Osteocyte (in vitro differentiated cells): ENCODE results near the gene AATK. TPM values are rescaled to one million over a fixed set of nuclear protein-coding genes. Genes with fewer than 3 reads are reported as not detected.

ENCODE experiments used
- DNase-seq: peaks from one replicate; pipeline ENCODE4 v3.0.0; 2021; ENCODE audit warnings: mixed read lengths; ENCODE audit not compliant: unreplicated experiment; ENCODE audit errors: extremely low spot score
- H3K27ac Mint-ChIP-seq: one replicate; pipeline ENCODE4 v1.8.0; 2021; ENCODE audit warnings: mild to moderate bottlenecking, mixed read lengths; ENCODE audit not compliant: unreplicated experiment
- H3K27me3 Mint-ChIP-seq: one replicate; pipeline ENCODE4 v1.8.0; 2021; ENCODE audit warnings: mixed read lengths; ENCODE audit not compliant: unreplicated experiment
- H3K36me3 Mint-ChIP-seq: one replicate; pipeline ENCODE4 v1.8.0; 2021; ENCODE audit warnings: mixed read lengths; ENCODE audit not compliant: unreplicated experiment
- H3K4me1 Mint-ChIP-seq: one replicate; pipeline ENCODE4 v1.8.0; 2021; ENCODE audit warnings: mixed read lengths; ENCODE audit not compliant: unreplicated experiment
- H3K4me3 Mint-ChIP-seq: one replicate; pipeline ENCODE4 v1.8.0; 2021; ENCODE audit warnings: mild to moderate bottlenecking, moderate library complexity, mixed read lengths; ENCODE audit not compliant: unreplicated experiment
- H3K9me3 Mint-ChIP-seq: one replicate; pipeline ENCODE4 v1.8.0; 2021; ENCODE audit warnings: mixed read lengths; ENCODE audit not compliant: unreplicated experiment
- CTCF ChIP-seq: fragments of 200-600 bp; sonication (generic); IDR thresholded peaks from 2 replicates; pipeline ENCODE4 v1.5.0; 2021; ENCODE audit warnings: antibody characterized with exemption, mild to moderate bottlenecking, moderate library complexity
- total RNA-seq: library from RNA; stranded (reverse); gene quantifications from 2 replicates; pipeline ENCODE4 v1.2.1, GENCODE V29; 2021

AATK gene
- total RNA-seq, 1 donor from 2014 or later: not detected

- Mint-ChIP-seq H3K27me3 (no peaks in the 10 kb centered on the region), H3K9me3 (no peaks in the 10 kb centered on the region), H3K4me3 (no peak overlapping the region), H3K4me1 (peaks cover 3% of the 10 kb centered on the region), H3K27ac (no peak overlapping the region), H3K36me3 (no peaks in the 10 kb centered on the region)
- no peak for DNase-seq
- TF ChIP-seq CTCF: no peak
These were observed 43.1 kb upstream of the AATK start for GRCh38 chr17:81209141-81209540.

- H3K36me3 Mint-ChIP-seq: no peaks in the 10 kb centered on the region
- no peak overlapping the region for H3K4me3 Mint-ChIP-seq
- no peaks in the 10 kb centered on the region for H3K27me3 Mint-ChIP-seq
- DNase-seq: no peak
- TF ChIP-seq CTCF: no peak
- no peaks in the 10 kb centered on the region for H3K9me3 Mint-ChIP-seq
- H3K4me1 Mint-ChIP-seq: peaks cover 3% of the 10 kb centered on the region
- H3K27ac Mint-ChIP-seq: no peak overlapping the region
These were observed 42.6 kb upstream of the AATK start for GRCh38 chr17:81208651-81209050.

- no peaks in the 10 kb centered on the region for H3K9me3 Mint-ChIP-seq
- no peaks in the 10 kb centered on the region for H3K27me3 Mint-ChIP-seq
- DNase-seq: no peak
- H3K36me3 Mint-ChIP-seq: no peaks in the 10 kb centered on the region
- peaks cover 3% of the 10 kb centered on the region for H3K4me1 Mint-ChIP-seq
- H3K27ac Mint-ChIP-seq: no peak overlapping the region
- no peak for TF ChIP-seq CTCF
- H3K4me3 Mint-ChIP-seq: no peak overlapping the region
These were observed 41.9 kb upstream of the AATK start for GRCh38 chr17:81207610-81208581.

- no peak overlapping the region for H3K27ac Mint-ChIP-seq
- no peak for TF ChIP-seq CTCF
- no peak overlapping the region for H3K4me3 Mint-ChIP-seq
- H3K27me3 Mint-ChIP-seq: no peaks in the 10 kb centered on the region
- H3K36me3 Mint-ChIP-seq: no peaks in the 10 kb centered on the region
- peaks cover 3% of the 10 kb centered on the region for H3K4me1 Mint-ChIP-seq
- no peak for DNase-seq
- H3K9me3 Mint-ChIP-seq: no peaks in the 10 kb centered on the region
These were observed 40.6 kb upstream of the AATK start for GRCh38 chr17:81206657-81207056.

GRCh38 chr17:81206166-81206565 lies 40.1 kb upstream of the AATK start:
- H3K27ac Mint-ChIP-seq: no peak overlapping the region
- H3K4me3 Mint-ChIP-seq: no peak overlapping the region
- H3K27me3 Mint-ChIP-seq: no peaks in the 10 kb centered on the region
- peaks cover 3% of the 10 kb centered on the region for H3K4me1 Mint-ChIP-seq
- no peaks in the 10 kb centered on the region for H3K36me3 Mint-ChIP-seq
- TF ChIP-seq CTCF: no peak
- H3K9me3 Mint-ChIP-seq: no peaks in the 10 kb centered on the region
- DNase-seq: no peak
